Measurements from ENCODE around the gene SHROOM1.

DNA sequence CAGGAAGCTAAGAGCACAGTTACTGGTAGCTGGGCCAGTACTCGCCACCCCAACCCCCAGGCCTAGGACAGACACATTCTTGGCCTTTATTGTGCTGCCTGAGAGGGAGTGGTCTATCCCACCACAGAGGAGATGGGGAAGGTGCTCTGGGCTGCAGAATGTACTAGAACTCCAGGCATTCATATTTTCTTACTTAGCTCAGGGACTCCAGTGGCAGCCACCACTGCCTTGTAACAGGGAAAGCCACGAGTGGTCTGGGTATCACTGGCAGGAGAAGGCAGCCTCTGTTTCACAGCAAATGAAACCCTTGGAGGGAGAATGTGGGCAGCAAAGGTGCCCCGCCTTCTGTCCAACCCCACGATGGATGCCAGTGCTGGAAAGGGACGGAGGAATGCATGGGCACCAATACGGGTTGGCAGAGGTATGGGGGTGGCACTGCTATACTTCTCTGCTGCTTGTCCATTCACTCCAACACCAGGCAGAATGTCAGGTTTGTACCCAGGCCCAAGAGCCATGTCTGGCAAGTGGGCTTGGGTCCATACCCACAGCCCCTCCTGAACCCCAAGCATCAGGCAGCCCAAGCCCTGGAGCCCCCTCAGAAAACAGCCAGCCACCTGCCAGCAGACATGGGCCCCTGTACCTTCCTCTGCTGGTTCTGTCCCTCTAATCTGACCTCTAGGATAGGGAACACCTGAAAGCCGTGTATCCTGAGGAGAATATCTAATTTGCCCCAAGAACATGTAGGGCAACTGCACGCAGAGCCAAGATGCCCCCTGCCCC, 58.0 kb downstream of the SHROOM1 start:
- TF ChIP-seq POLR2A (IDR thresholded peaks at IDR 0.05) (no peak), CTCF (IDR thresholded peaks at IDR 0.05) (no peak), POLR2AphosphoS5 (IDR thresholded peaks at IDR 0.05) (no peak), EP300 (IDR thresholded peaks at IDR 0.05) (no peak)

Measured in stomach (tissue), 4 donors.